Breast epithelium (tissue), 4 donors: ENCODE results near the gene AGBL5. TPM values are rescaled to one million over a fixed set of nuclear protein-coding genes. Genes with fewer than 3 reads are reported as not detected.

Experiments used
- DNase-seq, 2 donors: peaks; one replicate each; pipeline ENCODE4 v3.0.0-alpha.2; 2019; ENCODE audit warnings: low spot score in 2 of 2
- H3K27ac ChIP-seq, 2 donors: fragments of 200-600 bp; sonication (generic) in 1 of 2; one replicate each; pipeline ENCODE4 v1.5.1; 2016 to 2019; ENCODE audit warnings: mild to moderate bottlenecking in 1 of 2
- H3K27me3 ChIP-seq, 2 donors: fragments of 200-600 bp; sonication (generic) in 1 of 2; one replicate each; pipeline versions ENCODE4 v1.5.1 to v1.6.0; 2017 to 2019; ENCODE audit warnings: control low read depth in 1 of 2, mild to moderate bottlenecking in 1 of 2
- H3K36me3 ChIP-seq: fragments of 200-600 bp; one replicate; pipeline ENCODE4 v1.5.1; 2019
- H3K4me1 ChIP-seq, 2 donors: fragments of 200-600 bp; sonication (generic); one replicate each; pipeline ENCODE4 v1.5.1; 2016 to 2019; ENCODE audit warnings: control low read depth in 1 of 2
- H3K4me3 ChIP-seq, 3 donors: fragments of 200-600 bp; sonication (generic); 1 replicate in 2 of 3; 2 replicates in 1 of 3; pipeline ENCODE4 v1.5.1; 2016 to 2019; ENCODE audit warnings: mild to moderate bottlenecking in 3 of 3, moderate library complexity in 2 of 3
- H3K9me3 ChIP-seq, 2 donors: fragments of 200-600 bp; sonication (generic) in 1 of 2; one replicate each; pipeline ENCODE4 v1.5.1; 2016 to 2019; ENCODE audit warnings: control low read depth in 1 of 2
- POLR2A ChIP-seq: fragments of 450-650 bp; IDR thresholded peaks from one replicate; pipeline ENCODE4 v1.6.1; 2016; ENCODE audit warnings: antibody characterized with exemption, mild to moderate bottlenecking, moderate library complexity
- POLR2AphosphoS5 ChIP-seq, 3 donors: sonication (generic); formaldehyde crosslinking; IDR thresholded peaks; one replicate each; pipeline ENCODE4 v1.6.1; 2017; ENCODE audit warnings: antibody characterized with exemption in 3 of 3
- intact Hi-C: fragments of 100-400 bp; cut with DNase I; formaldehyde crosslinking; loops from one replicate; pipeline ENCODE4 v1.15.1; 2023; ENCODE audit warnings: low total_unique reads
- total RNA-seq, 3 donors: library from RNA; depleted of rRNA; stranded (reverse); fragments of >200 nt; gene quantifications; one replicate each; pipeline ENCODE4 v1.1.0, GENCODE V29; 2016
- TF ChIP-seq, protein P1 (sequence below), 3 donors: fragments of 450-650 bp; IDR thresholded peaks; one replicate each; pipeline ENCODE4 v1.5.1; 2016 to 2017; ENCODE audit warnings: antibody characterized with exemption in 3 of 3, mild to moderate bottlenecking in 3 of 3, moderate library complexity in 3 of 3

Gene AGBL5
- total RNA-seq, 3 donors from 2014 or later: 12.5 to 21.5 (median 16.1) TPM

GRCh38 chr2:27042159-27042661 lies 9.3 kb upstream of the AGBL5 start:
- Histone ChIP-seq H3K27me3 (no peaks in the 10 kb centered on the region), H3K9me3 (no peaks in the 10 kb centered on the region), H3K27ac (no peak overlapping the region), H3K36me3 (peaks cover 17% of the 10 kb centered on the region), H3K4me1 (no peaks in the 10 kb centered on the region), H3K4me3 (no peak overlapping the region)
- intact Hi-C loops: no loop called here
- DNase-seq: no peak
- TF ChIP-seq POLR2A (no peak), POLR2AphosphoS5 (IDR thresholded peaks at IDR 0.05) (no peak)
- TF ChIP-seq, protein P1, sequence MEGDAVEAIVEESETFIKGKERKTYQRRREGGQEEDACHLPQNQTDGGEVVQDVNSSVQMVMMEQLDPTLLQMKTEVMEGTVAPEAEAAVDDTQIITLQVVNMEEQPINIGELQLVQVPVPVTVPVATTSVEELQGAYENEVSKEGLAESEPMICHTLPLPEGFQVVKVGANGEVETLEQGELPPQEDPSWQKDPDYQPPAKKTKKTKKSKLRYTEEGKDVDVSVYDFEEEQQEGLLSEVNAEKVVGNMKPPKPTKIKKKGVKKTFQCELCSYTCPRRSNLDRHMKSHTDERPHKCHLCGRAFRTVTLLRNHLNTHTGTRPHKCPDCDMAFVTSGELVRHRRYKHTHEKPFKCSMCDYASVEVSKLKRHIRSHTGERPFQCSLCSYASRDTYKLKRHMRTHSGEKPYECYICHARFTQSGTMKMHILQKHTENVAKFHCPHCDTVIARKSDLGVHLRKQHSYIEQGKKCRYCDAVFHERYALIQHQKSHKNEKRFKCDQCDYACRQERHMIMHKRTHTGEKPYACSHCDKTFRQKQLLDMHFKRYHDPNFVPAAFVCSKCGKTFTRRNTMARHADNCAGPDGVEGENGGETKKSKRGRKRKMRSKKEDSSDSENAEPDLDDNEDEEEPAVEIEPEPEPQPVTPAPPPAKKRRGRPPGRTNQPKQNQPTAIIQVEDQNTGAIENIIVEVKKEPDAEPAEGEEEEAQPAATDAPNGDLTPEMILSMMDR (IDR thresholded peaks at IDR 0.05): no peak

DNA sequence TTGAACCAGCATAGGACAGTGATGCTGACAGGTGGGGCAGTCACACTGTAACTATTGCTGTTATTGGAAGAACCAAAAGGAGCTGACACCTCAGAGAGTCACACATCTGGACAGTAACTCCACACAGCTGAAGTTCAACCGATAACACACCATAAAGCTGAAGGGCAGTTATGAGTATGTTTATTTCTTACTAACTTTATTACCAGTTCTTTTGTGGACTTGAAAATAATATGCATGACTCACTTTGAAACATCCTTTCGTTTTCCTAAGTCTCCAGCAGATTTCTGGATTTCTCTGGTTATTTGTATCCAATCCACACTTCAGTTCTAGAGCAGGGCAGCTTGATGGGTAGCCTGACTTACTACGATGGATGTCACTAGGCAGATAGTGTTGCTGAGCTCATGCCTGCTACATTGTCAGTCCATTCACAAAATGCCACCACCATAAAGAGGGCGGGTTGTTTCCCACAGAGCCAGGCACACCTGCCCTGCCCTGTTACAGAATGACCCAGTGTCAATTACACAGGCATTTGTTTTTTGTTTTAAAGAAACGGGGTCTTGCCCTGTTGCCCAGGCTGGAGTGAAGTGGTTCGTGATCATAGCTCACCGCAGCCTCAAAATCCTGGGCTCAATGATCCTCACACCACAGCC lies 8.4 kb upstream of the AGBL5 start:
- H3K4me1 ChIP-seq: no peaks in the 10 kb centered on the region
- intact Hi-C loops: no loop called here
- no peaks in the 10 kb centered on the region for H3K27me3 ChIP-seq
- H3K36me3 ChIP-seq: peaks cover 12% of the 10 kb centered on the region
- TF ChIP-seq, protein P1 (IDR thresholded peaks at IDR 0.05): no peak
- no peak for TF ChIP-seq POLR2AphosphoS5 (IDR thresholded peaks at IDR 0.05)
- TF ChIP-seq POLR2A: no peak
- H3K9me3 ChIP-seq: no peaks in the 10 kb centered on the region
- H3K27ac ChIP-seq: no peak overlapping the region
- no peak for DNase-seq
- H3K4me3 ChIP-seq: no peak overlapping the region

DNA sequence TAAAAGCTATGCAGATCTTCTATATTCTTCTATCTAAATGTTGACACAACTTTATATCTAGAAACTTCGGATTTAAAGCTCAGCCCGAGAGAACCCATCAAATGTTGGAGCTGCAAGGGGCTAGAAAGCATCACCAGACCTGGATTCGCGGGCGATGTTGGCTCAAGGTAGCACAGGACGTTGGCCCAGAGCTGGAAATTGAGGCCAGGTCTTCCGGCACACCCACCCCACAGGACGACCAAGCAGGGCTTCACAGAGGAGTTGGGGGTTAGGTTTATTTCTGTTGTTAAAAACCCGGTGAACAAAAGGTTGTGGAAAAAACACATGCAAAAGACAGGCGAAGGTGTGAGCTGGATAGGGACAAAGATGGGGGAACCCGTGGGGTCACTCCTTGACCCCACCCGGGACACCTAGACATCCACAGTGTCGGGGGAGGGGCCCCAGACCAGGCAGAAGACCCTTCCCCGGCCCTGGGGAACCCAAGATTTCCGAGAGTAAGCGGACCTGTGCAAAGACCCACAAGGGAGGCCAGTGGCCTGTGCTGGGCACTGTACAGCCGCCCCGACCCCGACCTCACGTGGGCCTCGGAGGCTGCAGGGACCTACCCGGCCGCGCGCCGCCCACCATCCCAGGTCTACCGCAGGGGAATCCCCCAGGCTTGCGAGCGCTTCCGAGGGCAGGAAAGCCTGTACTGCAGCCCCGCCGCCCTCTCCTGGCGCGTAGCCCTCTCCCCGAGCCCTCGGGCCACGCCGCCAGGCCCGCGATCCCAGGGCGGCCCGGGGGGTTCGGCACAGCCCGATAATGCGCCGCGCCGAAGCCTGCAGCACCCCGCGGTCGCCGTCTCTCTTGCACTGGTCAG lies 1.8 kb upstream of the AGBL5 start:
- Histone ChIP-seq H3K9me3 (no peaks in the 10 kb centered on the region), H3K27me3 (no peaks in the 10 kb centered on the region), H3K4me1 (no peaks in the 10 kb centered on the region), H3K27ac (peak overlapping the region; percentile 93 to 96), H3K4me3 (peak overlapping the region; percentile 82 to 97 (median 97)), H3K36me3 (no peaks in the 10 kb centered on the region)
- intact Hi-C loops: loop anchor here (5.0 kb wide), 1 partner anchor 708 kb away; no protein-coding TSS in a partner anchor
- no peak for TF ChIP-seq POLR2AphosphoS5 (IDR thresholded peaks at IDR 0.05)
- DNase-seq: no peak

- H3K36me3 ChIP-seq: no peaks in the 10 kb centered on the region
- peak overlapping the region; percentile 82 to 97 (median 97) for H3K4me3 ChIP-seq
- peak; percentile 90 to 92 for DNase-seq
- H3K4me1 ChIP-seq: no peaks in the 10 kb centered on the region
- no peaks in the 10 kb centered on the region for H3K27me3 ChIP-seq
- peak overlapping the region; percentile 93 to 96 for H3K27ac ChIP-seq
- no peaks in the 10 kb centered on the region for H3K9me3 ChIP-seq
- TF ChIP-seq POLR2AphosphoS5 (IDR thresholded peaks at IDR 0.05): peak; percentile 23 to 89 (median 46)
- TF ChIP-seq POLR2A: no peak
- TF ChIP-seq, protein P1 (IDR thresholded peaks at IDR 0.05): peak; percentile 46 to 66 (median 54)
- intact Hi-C loops: loop anchor here (5.0 kb wide), 1 partner anchor 707 kb away; no protein-coding TSS in a partner anchor
These were observed 1.0 kb upstream of the AGBL5 start for GRCh38 chr2:27050281-27050995.

- Histone ChIP-seq H3K36me3 (no peaks in the 10 kb centered on the region), H3K27ac (peak overlapping the region; percentile 93 to 96), H3K27me3 (no peaks in the 10 kb centered on the region), H3K4me3 (peak overlapping the region; percentile 82 to 97 (median 97)), H3K9me3 (no peaks in the 10 kb centered on the region), H3K4me1 (no peaks in the 10 kb centered on the region)
- DNase-seq: no peak
- no peak for TF ChIP-seq POLR2A
- TF ChIP-seq, protein P1 (IDR thresholded peaks at IDR 0.05): no peak
- no peak for TF ChIP-seq POLR2AphosphoS5 (IDR thresholded peaks at IDR 0.05)
- intact Hi-C loops: loop anchor here (5.0 kb wide), 1 partner anchor 705 kb away; no protein-coding TSS in a partner anchor
These were observed 606 bp downstream of the AGBL5 start for GRCh38 chr2:27051902-27052645.
